SK-N-SH (cell line): ENCODE data around the gene NPRL2. TPM values are rescaled to one million over a fixed set of nuclear protein-coding genes. Genes with fewer than 3 reads are reported as not detected.

Source experiments
- CTCF ChIA-PET: fragments of 300-600, 350-600 bp; formaldehyde crosslinking; extraction: SDS; loops from one replicate; lab custom pipeline; 2021; lab: Yijun Ruan, JAX
- POLR2A ChIA-PET: fragments of 350-600 bp; sonication (Branson Sonifier 250); formaldehyde crosslinking; extraction: SDS; loops from one replicate; lab custom pipeline; 2020; ENCODE audit warnings: antibody characterized with exemption, inconsistent platforms; lab: Yijun Ruan, JAX
- DNase-seq: peaks from one replicate; pipeline ENCODE4 v3.0.0; 2012
- H2AFZ ChIP-seq: fragments of 200-600 bp; sonication (generic); 2 replicates; pipeline ENCODE4 v1.8.1; 2016; ENCODE audit warnings: antibody characterized with exemption, mild to moderate bottlenecking, low read depth
- H3F3A ChIP-seq: fragments of 200-600 bp; sonication (generic); replicated peaks from 2 replicates; pipeline ENCODE3; 2016; ENCODE audit warnings: antibody characterized with exemption, mild to moderate bottlenecking; ENCODE audit not compliant: insufficient read depth
- H3K27ac ChIP-seq, 2 experiments: fragments of 200-500 bp in 1 of 2; fragments of 200-600 bp in 1 of 2; sonication (Bioruptor generic) in 1 of 2; sonication (generic), shearing (Covaris generic) in 1 of 2; 2 replicates each; pipeline versions ENCODE4 v1.5.1 to v1.6.1; 2014 to 2016; ENCODE audit warnings: low read depth in 2 of 2, inconsistent platforms in 1 of 2, low read length in 1 of 2, mild to moderate bottlenecking in 1 of 2, mixed read lengths in 1 of 2
- H3K27me3 ChIP-seq: fragments of 200-600 bp; sonication (generic), shearing (Covaris generic); 2 replicates; pipeline ENCODE4 v1.6.1; 2016; ENCODE audit warnings: mixed run types; ENCODE audit not compliant: insufficient read depth
- H3K36me3 ChIP-seq, 2 experiments: fragments of 200-500 bp in 1 of 2; fragments of 200-600 bp in 1 of 2; sonication (Bioruptor generic) in 1 of 2; sonication (generic) in 1 of 2; replicated peaks in 1 of 2; 2 replicates each; pipeline versions ENCODE3 to v1.5.1; 2014 to 2016; ENCODE audit warnings: low read length in 1 of 2, mild to moderate bottlenecking in 1 of 2; ENCODE audit not compliant: insufficient read depth in 2 of 2, control insufficient read depth in 1 of 2
- H3K4me1 ChIP-seq, 2 experiments: fragments of 200-500 bp in 1 of 2; fragments of 200-600 bp in 1 of 2; sonication (Bioruptor generic) in 1 of 2; sonication (generic), shearing (Covaris generic) in 1 of 2; 2 replicates each; pipeline versions ENCODE4 v1.5.1 to v1.6.1; 2014 to 2016; ENCODE audit warnings: low read depth in 1 of 2, low read length in 1 of 2, mixed run types in 1 of 2; ENCODE audit not compliant: insufficient read depth in 2 of 2, control insufficient read depth in 1 of 2
- H3K4me2 ChIP-seq: fragments of 200-600 bp; sonication (generic), shearing (Covaris generic); 2 replicates; pipeline ENCODE4 v1.6.1; 2017; ENCODE audit warnings: mixed run types
- H3K4me3 ChIP-seq, 2 experiments: fragments of 200-500 bp in 1 of 2; fragments of 200-600 bp in 1 of 2; sonication (Bioruptor generic) in 1 of 2; sonication (generic), shearing (Covaris generic) in 1 of 2; 2 replicates each; pipeline versions ENCODE4 v1.5.1 to v1.8.1; 2014 to 2016; ENCODE audit warnings: low read depth in 2 of 2, inconsistent platforms in 1 of 2, low read length in 1 of 2, mild to moderate bottlenecking in 1 of 2, mixed read lengths in 1 of 2, moderate library complexity in 1 of 2
- H3K79me2 ChIP-seq: fragments of 200-600 bp; sonication (generic); 2 replicates; pipeline ENCODE4 v1.8.1; 2017; ENCODE audit warnings: mild to moderate bottlenecking; ENCODE audit not compliant: insufficient read depth
- H3K9ac ChIP-seq: fragments of 200-600 bp; sonication (generic); 2 replicates; pipeline ENCODE4 v1.6.1; 2017; ENCODE audit warnings: mixed run types
- H3K9me2 ChIP-seq: fragments of 200-600 bp; sonication (generic); 2 replicates; pipeline ENCODE4 v1.6.1; 2017; ENCODE audit warnings: mixed run types
- H3K9me3 ChIP-seq: fragments of 200-600 bp; sonication (generic); 2 replicates; pipeline ENCODE4 v1.6.1; 2017; ENCODE audit warnings: mixed run types, mild to moderate bottlenecking, moderate library complexity
- H4K20me1 ChIP-seq: fragments of 200-600 bp; sonication (generic); 2 replicates; pipeline ENCODE4 v1.6.1; 2017; ENCODE audit warnings: mild to moderate bottlenecking, mixed run types; ENCODE audit not compliant: insufficient read depth
- EP300 ChIP-seq, 2 experiments: IDR thresholded peaks; 2 replicates each; pipeline versions ENCODE4 v1.4.0 to v1.6.1; 2012; ENCODE audit warnings: borderline replicate concordance in 1 of 2, low read depth in 1 of 2, low read length in 1 of 2
- EZH2phosphoT487 ChIP-seq: fragments of 200-600 bp; sonication (generic); IDR thresholded peaks from 2 replicates; pipeline ENCODE4 v1.6.1; 2017; ENCODE audit warnings: low read depth, mixed run types, mild to moderate bottlenecking, antibody characterized with exemption, moderate library complexity, borderline replicate concordance
- FOSL2 ChIP-seq: IDR thresholded peaks from 2 replicates; pipeline ENCODE4 v1.4.0; 2012; ENCODE audit warnings: low read depth, mild to moderate bottlenecking, moderate library complexity, borderline replicate concordance
- FOXJ3 ChIP-seq: sonication (generic); formaldehyde crosslinking; IDR thresholded peaks from 2 replicates; pipeline ENCODE4 v1.5.1; 2020; ENCODE audit warnings: mild to moderate bottlenecking, missing genetic modification reagents
- FOXM1 ChIP-seq: IDR thresholded peaks from 2 replicates; pipeline ENCODE4 v1.4.0; 2012; ENCODE audit warnings: low read depth, mild to moderate bottlenecking
- GABPA ChIP-seq: IDR thresholded peaks from 2 replicates; pipeline ENCODE4 v1.4.0; 2012; ENCODE audit warnings: low read depth, mild to moderate bottlenecking
- MEF2A ChIP-seq: IDR thresholded peaks from 2 replicates; pipeline ENCODE4 v1.4.0; 2012; ENCODE audit warnings: low read depth, borderline replicate concordance
- MXI1 ChIP-seq: IDR thresholded peaks from 2 replicates; pipeline ENCODE4 v1.6.1; 2012; ENCODE audit warnings: mild to moderate bottlenecking, low read depth, low read length, improper control_type of control experiment
- NRF1 ChIP-seq: IDR thresholded peaks from 2 replicates; pipeline ENCODE4 v1.6.1; 2012; ENCODE audit warnings: low read depth, mild to moderate bottlenecking, low read length
- RAD21 ChIP-seq: IDR thresholded peaks from 2 replicates; pipeline ENCODE4 v1.6.1; 2012; ENCODE audit warnings: mild to moderate bottlenecking, low read length
- RXRA ChIP-seq: IDR thresholded peaks from 2 replicates; pipeline ENCODE4 v1.4.0; 2012; ENCODE audit warnings: low read depth, mild to moderate bottlenecking, borderline replicate concordance
- SIN3A ChIP-seq: IDR thresholded peaks from 2 replicates; pipeline ENCODE4 v1.6.1; 2012; ENCODE audit warnings: low read depth, mild to moderate bottlenecking, low read length, moderate library complexity, borderline replicate concordance
- TCF12 ChIP-seq: IDR thresholded peaks from 2 replicates; pipeline ENCODE4 v1.4.0; 2012
- TEAD4 ChIP-seq: IDR thresholded peaks from 2 replicates; pipeline ENCODE4 v1.4.0; 2012; ENCODE audit warnings: mild to moderate bottlenecking, borderline replicate concordance; ENCODE audit not compliant: insufficient read depth
- YY1 ChIP-seq: IDR thresholded peaks from 2 replicates; pipeline ENCODE4 v1.4.0; 2012; ENCODE audit warnings: low read depth, mild to moderate bottlenecking
- WGBS: methylation state at CpG from one replicate; pipeline ENCODE4 v1.1.6; 2017; ENCODE audit warnings: low lambda C conversion rate; 5-methylcytosine and 5-hydroxymethylcytosine counted together
- polyA plus RNA-seq, 3 experiments: library from polyadenylated mRNA; depleted of rRNA; stranded (reverse); fragments of >200 nt; gene quantifications; 2 replicates each; pipeline ENCODE4 v1.2.3, GENCODE V29; 2012
- TF ChIP-seq, protein P1 (sequence below): fragments of 150-350 bp; IDR thresholded peaks from 2 replicates; pipeline ENCODE4 v1.6.1; 2016; ENCODE audit warnings: mild to moderate bottlenecking, low read depth, low read length
- TF ChIP-seq, protein P2 (sequence below): IDR thresholded peaks from 2 replicates; pipeline ENCODE4 v1.6.1; 2012; ENCODE audit warnings: mild to moderate bottlenecking, low read depth, low read length, moderate library complexity
- TF ChIP-seq, protein P3 (sequence below): IDR thresholded peaks from 2 replicates; pipeline ENCODE4 v1.4.0; 2012; ENCODE audit warnings: low read depth, borderline replicate concordance

NPRL2 gene
- polyA plus RNA-seq, 1 of the 3 experiments (the other 2 are of a cell fraction), result 43.6 TPM

DNA sequence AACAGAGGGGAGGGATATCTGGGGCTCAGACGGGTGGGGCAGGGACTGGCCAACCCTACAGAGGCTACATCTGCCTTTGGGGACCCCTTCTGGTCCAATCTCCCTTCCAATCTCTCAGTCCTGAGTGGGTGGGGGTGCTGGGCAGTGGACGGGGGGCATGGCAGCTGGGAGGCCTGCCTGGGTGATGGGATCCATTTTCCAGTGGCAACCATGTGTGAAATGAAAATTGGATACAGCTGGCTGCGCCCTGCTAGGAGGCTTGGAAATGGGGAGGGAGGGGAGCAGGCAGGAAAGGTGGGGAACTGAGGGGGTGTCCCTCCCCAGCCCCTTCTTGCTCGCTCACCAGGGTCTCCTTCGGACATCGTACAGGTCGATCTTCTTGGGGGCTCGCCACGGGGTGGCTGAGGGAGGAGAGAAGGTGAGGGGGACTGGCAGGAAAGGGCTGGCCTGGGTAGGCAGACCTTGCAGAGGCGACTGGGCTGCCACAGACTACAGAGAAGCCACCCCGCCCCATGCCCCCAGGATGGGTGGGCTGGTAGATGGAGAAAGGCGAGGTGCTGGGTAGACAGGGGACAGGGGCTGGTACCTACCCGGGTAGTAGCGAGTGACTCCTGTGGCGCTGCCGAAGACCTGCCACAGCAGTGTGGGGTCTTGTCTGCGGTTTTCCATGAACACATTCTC lies 30.0 kb upstream of the NPRL2 start (continued):
- TF ChIP-seq, protein P1, sequence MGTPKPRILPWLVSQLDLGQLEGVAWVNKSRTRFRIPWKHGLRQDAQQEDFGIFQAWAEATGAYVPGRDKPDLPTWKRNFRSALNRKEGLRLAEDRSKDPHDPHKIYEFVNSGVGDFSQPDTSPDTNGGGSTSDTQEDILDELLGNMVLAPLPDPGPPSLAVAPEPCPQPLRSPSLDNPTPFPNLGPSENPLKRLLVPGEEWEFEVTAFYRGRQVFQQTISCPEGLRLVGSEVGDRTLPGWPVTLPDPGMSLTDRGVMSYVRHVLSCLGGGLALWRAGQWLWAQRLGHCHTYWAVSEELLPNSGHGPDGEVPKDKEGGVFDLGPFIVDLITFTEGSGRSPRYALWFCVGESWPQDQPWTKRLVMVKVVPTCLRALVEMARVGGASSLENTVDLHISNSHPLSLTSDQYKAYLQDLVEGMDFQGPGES, result no peak
- TF ChIP-seq RXRA (no peak), EP300 (IDR thresholded peaks at IDR 0.05; ENCODE audit: borderline replicate concordance in 1 of 2, low read depth in 1 of 2, low read length in 1 of 2) (peak in 1 of 2 experiments; percentile 86; a peak in 1 of 4 replicates), GABPA (no peak), FOSL2 (no peak), FOXM1 (no peak), NRF1 (no peak), YY1 (no peak), MXI1 (no peak), MEF2A (no peak), SIN3A (no peak), EZH2phosphoT487 (no peak)

DNA sequence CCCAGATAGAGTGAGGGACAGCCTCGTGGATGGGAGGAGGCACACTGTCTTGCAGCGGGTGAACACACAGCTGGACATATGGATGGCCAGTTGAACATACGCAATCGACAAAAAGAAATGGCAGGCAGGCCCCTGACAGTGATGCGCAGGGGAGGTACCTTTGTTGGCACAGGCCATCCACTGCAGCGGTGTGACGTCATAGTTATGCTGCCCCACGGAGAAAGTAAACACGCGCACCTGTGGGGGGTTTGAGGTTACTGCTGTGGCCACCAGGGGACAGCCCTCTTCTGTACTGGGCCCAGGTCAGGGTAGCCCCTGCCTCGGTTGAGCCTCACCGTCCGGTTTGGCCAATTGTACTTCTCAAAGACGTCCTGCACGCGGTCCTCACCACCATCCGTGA lies 28.2 kb upstream of the NPRL2 start:
- H3K36me3 ChIP-seq, result no peaks in the 10 kb centered on the region
- no peak for DNase-seq
- no peaks in the 10 kb centered on the region for H3K9me3 ChIP-seq
- peaks cover 0 to 93% of the 10 kb centered on the region in 2 experiments; a peak in 2 of 4 replicates for H3K4me1 ChIP-seq
- no peaks in the 10 kb centered on the region for H3K9me2 ChIP-seq
- no peaks in the 10 kb centered on the region for H3F3A ChIP-seq
- POLR2A ChIA-PET, result interaction anchor here (3.5 kb wide), 1 partner anchor 9 kb away, joined by 28 read pairs; no protein-coding TSS in a partner anchor
- H3K79me2 ChIP-seq, result no peaks in the 10 kb centered on the region
- no peak overlapping the region for H2AFZ ChIP-seq
- no peak for TF ChIP-seq FOXJ3 (CRISPR knock-in tag)
- no peak for TF ChIP-seq FOSL2
- no peak for TF ChIP-seq RXRA
- TF ChIP-seq RAD21, result no peak
- no peak for TF ChIP-seq YY1
- no peak for TF ChIP-seq TEAD4
- no peak for TF ChIP-seq GABPA
- TF ChIP-seq TCF12, result no peak
- TF ChIP-seq, protein P1, result no peak
- TF ChIP-seq, protein P2, sequence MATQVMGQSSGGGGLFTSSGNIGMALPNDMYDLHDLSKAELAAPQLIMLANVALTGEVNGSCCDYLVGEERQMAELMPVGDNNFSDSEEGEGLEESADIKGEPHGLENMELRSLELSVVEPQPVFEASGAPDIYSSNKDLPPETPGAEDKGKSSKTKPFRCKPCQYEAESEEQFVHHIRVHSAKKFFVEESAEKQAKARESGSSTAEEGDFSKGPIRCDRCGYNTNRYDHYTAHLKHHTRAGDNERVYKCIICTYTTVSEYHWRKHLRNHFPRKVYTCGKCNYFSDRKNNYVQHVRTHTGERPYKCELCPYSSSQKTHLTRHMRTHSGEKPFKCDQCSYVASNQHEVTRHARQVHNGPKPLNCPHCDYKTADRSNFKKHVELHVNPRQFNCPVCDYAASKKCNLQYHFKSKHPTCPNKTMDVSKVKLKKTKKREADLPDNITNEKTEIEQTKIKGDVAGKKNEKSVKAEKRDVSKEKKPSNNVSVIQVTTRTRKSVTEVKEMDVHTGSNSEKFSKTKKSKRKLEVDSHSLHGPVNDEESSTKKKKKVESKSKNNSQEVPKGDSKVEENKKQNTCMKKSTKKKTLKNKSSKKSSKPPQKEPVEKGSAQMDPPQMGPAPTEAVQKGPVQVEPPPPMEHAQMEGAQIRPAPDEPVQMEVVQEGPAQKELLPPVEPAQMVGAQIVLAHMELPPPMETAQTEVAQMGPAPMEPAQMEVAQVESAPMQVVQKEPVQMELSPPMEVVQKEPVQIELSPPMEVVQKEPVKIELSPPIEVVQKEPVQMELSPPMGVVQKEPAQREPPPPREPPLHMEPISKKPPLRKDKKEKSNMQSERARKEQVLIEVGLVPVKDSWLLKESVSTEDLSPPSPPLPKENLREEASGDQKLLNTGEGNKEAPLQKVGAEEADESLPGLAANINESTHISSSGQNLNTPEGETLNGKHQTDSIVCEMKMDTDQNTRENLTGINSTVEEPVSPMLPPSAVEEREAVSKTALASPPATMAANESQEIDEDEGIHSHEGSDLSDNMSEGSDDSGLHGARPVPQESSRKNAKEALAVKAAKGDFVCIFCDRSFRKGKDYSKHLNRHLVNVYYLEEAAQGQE, result no peak
- TF ChIP-seq MEF2A, result no peak
- TF ChIP-seq, protein P3, sequence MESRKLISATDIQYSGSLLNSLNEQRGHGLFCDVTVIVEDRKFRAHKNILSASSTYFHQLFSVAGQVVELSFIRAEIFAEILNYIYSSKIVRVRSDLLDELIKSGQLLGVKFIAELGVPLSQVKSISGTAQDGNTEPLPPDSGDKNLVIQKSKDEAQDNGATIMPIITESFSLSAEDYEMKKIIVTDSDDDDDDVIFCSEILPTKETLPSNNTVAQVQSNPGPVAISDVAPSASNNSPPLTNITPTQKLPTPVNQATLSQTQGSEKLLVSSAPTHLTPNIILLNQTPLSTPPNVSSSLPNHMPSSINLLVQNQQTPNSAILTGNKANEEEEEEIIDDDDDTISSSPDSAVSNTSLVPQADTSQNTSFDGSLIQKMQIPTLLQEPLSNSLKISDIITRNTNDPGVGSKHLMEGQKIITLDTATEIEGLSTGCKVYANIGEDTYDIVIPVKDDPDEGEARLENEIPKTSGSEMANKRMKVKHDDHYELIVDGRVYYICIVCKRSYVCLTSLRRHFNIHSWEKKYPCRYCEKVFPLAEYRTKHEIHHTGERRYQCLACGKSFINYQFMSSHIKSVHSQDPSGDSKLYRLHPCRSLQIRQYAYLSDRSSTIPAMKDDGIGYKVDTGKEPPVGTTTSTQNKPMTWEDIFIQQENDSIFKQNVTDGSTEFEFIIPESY, result no peak
- no peak for TF ChIP-seq MXI1
- H3K4me2 ChIP-seq, result no peak overlapping the region
- peak overlapping the region in 1 of 2 experiments; percentile 41; a peak in 1 of 4 replicates for H3K4me3 ChIP-seq
- CTCF ChIA-PET, result interaction anchor here (0.9 to 4.5 kb wide), 8 partner anchors 8 to 163 kb away, joined by 3 to 41 read pairs (median 6); no protein-coding TSS in a partner anchor
- WGBS, result 92% methylated on average over 11 of the region's 17 CpGs
- peak overlapping the region in 1 of 2 experiments; percentile 100; a peak in 2 of 4 replicates for H3K27ac ChIP-seq
- H3K27me3 ChIP-seq, result no peaks in the 10 kb centered on the region
- H3K9ac ChIP-seq, result no peak overlapping the region
- H4K20me1 ChIP-seq, result no peaks in the 10 kb centered on the region
